Activated CD4-positive, alpha-beta T cell treated with anti-CD3 and anti-CD28 coated beads for 24 hours (primary cell): Measurements from ENCODE around the gene PPP2R5C.
A peak's percentile ranks its signal among the peaks of the same experiment; 100 is the strongest.

Source experiments
- DNase-seq, 2 donors: peaks; one replicate each; pipeline ENCODE4 v3.0.0-alpha.2; 2020; ENCODE audit warnings: low read depth in 2 of 2

Gene PPP2R5C

GRCh38 chr14:101947904-101948665, 186.6 kb downstream of the PPP2R5C start:
- DNase-seq = peak; percentile 99 to 100

DNA sequence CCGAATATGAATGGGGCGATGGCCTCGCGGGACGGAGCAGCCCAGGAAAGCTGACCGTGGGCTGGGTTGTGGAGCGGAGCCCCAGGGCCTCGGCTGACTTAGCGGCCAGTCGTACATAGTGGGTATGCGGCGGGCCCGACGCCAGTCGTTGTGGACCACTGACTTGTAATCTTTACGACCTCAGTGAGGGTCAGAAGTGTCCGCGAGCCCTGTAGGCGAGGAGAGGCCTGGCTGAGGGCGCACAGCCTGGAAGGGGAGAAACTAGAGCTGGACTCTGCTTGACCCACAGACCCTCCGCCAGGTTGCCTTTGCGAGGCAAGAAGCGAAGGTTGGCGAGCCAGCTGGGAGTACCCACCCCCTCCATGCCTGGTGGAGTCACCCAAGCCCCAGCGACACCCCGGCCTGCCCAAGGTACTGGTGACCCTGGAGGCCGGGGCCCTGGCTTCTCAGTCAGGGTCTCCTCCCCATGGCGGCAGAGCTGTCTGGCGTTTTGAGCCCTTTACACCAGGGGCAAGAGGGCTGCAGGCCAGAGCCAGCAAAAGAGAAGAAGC, 187.2 kb downstream of the PPP2R5C start:
- no peak for DNase-seq

- no peak for DNase-seq
These were observed 188.6 kb downstream of the PPP2R5C start for GRCh38 chr14:101950100-101950499.

- DNase-seq = no peak
These were observed 189.2 kb downstream of the PPP2R5C start for GRCh38 chr14:101950516-101951215.

DNA sequence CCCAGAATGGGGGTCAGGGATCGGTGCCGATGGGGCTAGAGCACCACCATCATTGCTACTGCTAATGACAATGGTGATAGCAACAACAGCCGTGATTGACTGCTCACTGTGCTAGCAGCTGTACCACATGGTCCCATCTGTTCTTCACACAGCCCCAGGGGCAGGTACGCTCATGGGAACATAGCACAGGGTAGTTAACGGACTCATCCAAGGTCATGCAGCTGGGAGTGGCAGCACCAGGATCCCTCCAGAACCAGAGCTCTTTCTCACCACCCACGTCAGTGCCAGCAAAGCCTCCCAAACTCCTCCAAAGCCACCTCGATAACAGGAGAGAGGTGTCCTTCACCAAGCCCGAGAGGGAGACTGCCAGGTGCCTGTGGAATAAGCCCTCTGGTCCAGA, 191.6 kb downstream of the PPP2R5C start:
- DNase-seq = no peak

- DNase-seq = no peak
These were observed 193.0 kb downstream of the PPP2R5C start for GRCh38 chr14:101954501-101954900.

GRCh38 chr14:101955695-101956161, 194.2 kb downstream of the PPP2R5C start:
- DNase-seq = no peak

DNA sequence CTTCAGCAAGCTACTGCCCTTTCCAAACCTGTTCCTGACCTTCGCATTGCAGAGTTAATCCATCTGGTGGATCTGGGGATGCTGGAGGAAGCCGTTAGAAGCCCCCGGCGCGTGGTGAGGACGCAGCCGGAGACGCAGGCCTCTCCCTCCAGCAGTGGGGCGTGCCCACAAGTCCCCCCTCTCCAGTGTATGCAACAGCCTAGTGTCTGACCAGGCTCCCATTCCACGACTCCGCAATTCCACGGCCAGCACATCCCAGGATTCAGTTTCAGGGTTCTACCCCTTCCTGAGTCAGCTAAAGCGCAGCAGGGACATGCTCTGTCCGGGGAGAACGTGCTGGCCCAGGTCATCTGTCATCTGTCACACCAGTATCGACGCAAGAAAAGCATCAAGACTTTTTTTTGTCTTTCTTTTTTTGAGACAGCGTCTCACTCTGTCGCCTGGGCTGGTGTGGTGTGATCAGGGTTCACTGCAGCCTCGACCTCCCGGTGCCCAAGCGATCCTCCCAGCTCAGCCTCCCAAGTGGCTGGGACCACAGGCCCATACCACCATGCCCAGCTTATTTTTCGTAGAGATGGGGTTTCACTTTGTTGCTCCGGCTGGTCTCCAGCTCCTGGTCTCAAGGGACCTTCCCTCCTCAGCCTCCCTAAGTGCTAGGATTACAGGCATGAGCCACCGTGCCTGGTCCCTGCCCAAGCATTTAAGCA, 194.8 kb downstream of the PPP2R5C start:
- DNase-seq = no peak

- DNase-seq = no peak
These were observed 196.1 kb downstream of the PPP2R5C start for GRCh38 chr14:101957406-101958234.

DNA sequence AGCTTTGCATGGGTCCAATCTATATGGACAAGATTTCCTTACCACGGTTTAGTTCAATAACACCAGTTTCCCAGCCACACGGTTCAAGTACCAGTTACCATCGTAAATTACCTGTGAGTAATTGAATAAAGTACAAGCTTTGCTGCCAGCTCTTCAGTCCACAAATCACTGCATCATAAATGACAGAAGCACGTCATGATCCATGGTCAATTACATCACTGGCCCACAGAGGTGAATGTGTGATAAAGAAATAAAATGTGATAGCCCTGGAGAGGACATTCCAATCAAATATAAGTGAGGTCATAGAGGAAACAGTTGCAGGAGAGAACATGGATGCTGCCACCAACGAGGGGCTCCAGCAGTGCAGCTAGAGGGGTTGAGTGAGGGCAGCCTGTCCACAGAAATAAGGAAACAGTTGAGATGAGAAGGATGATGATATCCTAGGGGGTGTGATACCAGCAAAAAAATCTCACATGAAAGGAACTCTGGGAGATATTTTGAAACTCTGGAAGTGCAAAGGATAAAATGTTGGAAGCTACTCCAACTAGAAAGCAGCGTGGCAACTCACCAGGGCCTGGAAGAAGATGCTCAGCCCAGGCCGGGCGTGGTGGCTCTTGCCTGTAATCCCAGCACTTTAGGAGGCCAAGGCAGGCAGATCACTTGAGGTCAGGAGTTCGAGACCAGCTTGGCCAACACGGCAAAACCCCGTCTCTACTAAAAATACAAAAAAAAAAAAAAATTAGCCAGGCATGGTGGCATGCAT, 197.1 kb downstream of the PPP2R5C start:
- DNase-seq = no peak

GRCh38 chr14:101959277-101959676, 197.8 kb downstream of the PPP2R5C start:
- DNase-seq = no peak

GRCh38 chr14:101960225-101960624, 198.7 kb downstream of the PPP2R5C start:
- no peak for DNase-seq

GRCh38 chr14:101961011-101961721, 199.7 kb downstream of the PPP2R5C start:
- peak; percentile 61 to 70 for DNase-seq

- DNase-seq = no peak
These were observed 200.4 kb downstream of the PPP2R5C start for GRCh38 chr14:101961746-101962502.

DNA sequence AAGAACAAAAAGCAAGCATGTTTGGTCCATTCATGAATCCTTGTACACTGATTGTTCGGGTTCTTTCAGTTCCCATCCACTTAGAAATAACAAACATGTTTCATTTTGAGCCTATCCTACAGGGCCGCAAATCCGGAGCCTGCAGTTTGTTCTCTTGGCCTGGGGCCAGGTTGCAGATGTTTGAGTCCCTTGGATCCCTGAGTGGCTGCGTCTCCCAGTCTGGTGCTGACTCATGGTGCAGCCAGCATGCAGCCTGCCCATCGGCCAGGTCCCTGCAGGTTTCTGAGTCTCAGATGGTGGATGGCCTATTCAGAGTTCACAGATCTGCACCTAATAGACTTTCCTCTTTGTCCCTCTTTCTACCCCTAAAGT, 201.0 kb downstream of the PPP2R5C start:
- no peak for DNase-seq

- DNase-seq = no peak
These were observed 201.5 kb downstream of the PPP2R5C start for GRCh38 chr14:101963052-101963451.

DNA sequence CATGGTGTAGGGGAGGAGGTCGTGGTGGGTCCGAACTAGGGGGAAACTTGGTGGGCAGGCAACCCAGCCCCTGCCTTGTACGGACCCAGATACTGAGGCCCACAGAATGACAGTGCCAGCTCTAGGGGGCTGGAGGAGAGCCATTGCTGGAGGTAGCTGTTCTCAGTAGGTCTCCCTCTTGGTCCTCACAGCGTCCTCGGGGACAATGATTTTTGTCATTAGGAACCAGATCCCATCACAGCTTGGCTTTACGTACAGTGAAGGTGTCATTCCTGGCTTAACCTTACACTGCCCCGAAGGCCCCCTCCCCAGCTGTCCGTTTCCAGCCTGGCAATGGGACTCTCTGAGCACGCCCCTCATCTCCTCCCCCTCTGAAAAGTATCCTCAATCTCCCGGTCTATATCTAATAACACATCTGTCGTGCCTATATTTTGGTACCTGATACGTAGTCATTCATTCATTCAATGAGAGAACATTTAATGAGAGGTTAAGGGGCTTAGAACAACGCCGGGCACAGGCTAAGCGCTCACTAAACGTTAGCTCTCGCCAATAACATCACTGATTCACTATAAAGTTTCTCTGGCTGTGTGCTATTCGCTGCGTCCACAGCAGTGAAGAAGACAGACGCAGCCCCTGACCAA, 202.3 kb downstream of the PPP2R5C start:
- no peak for DNase-seq

DNA sequence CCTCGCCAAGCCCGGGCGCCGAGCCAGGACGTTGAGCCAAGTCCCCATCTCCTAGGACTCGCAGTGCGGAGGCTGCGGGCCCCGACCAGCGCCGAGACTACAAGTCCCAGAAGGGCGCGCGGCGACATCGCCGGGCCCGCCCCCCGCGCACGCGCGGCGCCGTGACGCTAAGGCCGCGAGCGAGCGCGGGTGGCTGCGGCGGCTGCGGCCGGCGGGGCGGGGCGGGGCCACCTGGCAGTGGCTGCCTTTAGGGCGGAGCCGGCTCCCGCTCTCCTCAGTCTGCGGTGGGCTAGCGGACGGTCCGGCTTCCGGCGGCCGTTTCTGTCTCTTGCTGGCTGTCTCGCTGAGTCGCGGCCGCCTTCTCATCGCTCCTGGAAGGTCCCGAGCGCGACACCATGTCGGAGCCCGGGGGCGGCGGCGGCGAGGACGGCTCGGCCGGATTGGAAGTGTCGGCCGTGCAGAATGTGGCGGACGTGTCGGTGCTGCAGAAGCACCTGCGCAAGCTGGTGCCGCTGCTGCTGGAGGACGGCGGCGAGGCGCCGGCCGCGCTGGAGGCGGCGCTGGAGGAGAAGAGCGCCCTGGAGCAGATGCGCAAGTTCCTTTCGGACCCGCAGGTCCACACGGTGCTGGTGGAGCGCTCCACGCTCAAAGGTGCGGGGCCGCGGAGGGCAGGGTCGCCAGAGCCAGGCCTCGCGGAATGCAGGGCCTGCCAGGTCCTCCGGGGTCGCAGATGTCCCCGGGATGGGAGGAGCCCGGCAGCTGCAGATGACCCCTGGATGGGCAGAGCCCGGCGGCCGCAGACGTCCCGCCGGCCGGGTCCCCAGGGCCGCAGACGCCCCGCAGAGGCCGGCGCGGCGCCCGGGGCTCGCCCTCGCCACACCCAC, 203.0 kb downstream of the PPP2R5C start, which contains the start of gene DYNC1H1:
Gene DYNC1H1 (plus strand): TSS at position 277 of the 884 bp plus-strand sequence. CDS start 119 bp downstream, at position 396.
- DNase-seq = peak; percentile 74 to 82
